Activated naive CD8-positive, alpha-beta T cell treated with anti-CD3 and anti-CD28 coated beads for 36 hours (primary cell): Measurements from ENCODE around the gene AGAP1. TPM values are rescaled to one million over a fixed set of nuclear protein-coding genes. Genes with fewer than 3 reads are reported as not detected.

ENCODE experiments used
- DNase-seq: peaks from one replicate; pipeline ENCODE4 v3.0.0; 2021
- H3K27ac Mint-ChIP-seq: one replicate; pipeline ENCODE4 v1.8.0; 2022; ENCODE audit warnings: mild to moderate bottlenecking, moderate library complexity, mixed read lengths
- H3K27me3 Mint-ChIP-seq: one replicate; pipeline ENCODE4 v1.8.0; 2022; ENCODE audit warnings: mild to moderate bottlenecking, mixed read lengths
- H3K36me3 Mint-ChIP-seq: one replicate; pipeline ENCODE4 v1.8.0; 2021; ENCODE audit warnings: mild to moderate bottlenecking, mixed read lengths
- H3K4me1 Mint-ChIP-seq: one replicate; pipeline ENCODE4 v1.8.0; 2021; ENCODE audit warnings: mixed read lengths
- H3K4me3 Mint-ChIP-seq: one replicate; pipeline ENCODE4 v1.8.0; 2022; ENCODE audit warnings: mild to moderate bottlenecking, moderate library complexity, mixed read lengths
- H3K9me3 Mint-ChIP-seq: one replicate; pipeline ENCODE4 v1.8.0; 2022; ENCODE audit warnings: mixed read lengths
- total RNA-seq, 2 experiments: library from RNA; stranded (reverse); gene quantifications; one replicate each; pipeline ENCODE4 v1.2.3, GENCODE V29; 2021

The AGAP1 gene
- total RNA-seq, 2 experiments from 2014 or later, result 0.89 to 1.4 TPM

DNA sequence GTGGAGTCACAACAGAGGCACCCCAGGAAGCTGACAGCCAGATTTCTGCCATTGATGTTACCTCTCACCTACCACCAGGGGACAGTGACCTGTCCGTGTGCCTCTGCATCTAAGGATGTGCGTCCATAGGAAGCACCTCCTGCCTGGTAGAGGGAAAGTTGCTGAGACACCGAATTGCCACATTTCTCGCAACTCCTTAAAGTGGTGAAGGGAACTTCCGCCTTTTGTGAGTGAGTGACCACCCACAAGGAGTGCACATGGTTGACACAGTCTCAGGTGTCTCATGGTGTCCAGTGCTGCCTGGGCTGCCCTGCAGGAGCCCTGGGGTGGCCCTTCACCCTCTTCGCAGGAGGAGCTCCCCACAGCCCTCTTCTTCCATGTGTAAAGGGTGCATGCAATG is 472.6 kb downstream of the AGAP1 start:
- no peak for DNase-seq
- H3K4me3 Mint-ChIP-seq, result no peak overlapping the region
- no peaks in the 10 kb centered on the region for H3K4me1 Mint-ChIP-seq
- H3K27me3 Mint-ChIP-seq, result peaks cover 11% of the 10 kb centered on the region
- no peak overlapping the region for H3K27ac Mint-ChIP-seq
- no peaks in the 10 kb centered on the region for H3K36me3 Mint-ChIP-seq
- H3K9me3 Mint-ChIP-seq, result no peaks in the 10 kb centered on the region

DNA sequence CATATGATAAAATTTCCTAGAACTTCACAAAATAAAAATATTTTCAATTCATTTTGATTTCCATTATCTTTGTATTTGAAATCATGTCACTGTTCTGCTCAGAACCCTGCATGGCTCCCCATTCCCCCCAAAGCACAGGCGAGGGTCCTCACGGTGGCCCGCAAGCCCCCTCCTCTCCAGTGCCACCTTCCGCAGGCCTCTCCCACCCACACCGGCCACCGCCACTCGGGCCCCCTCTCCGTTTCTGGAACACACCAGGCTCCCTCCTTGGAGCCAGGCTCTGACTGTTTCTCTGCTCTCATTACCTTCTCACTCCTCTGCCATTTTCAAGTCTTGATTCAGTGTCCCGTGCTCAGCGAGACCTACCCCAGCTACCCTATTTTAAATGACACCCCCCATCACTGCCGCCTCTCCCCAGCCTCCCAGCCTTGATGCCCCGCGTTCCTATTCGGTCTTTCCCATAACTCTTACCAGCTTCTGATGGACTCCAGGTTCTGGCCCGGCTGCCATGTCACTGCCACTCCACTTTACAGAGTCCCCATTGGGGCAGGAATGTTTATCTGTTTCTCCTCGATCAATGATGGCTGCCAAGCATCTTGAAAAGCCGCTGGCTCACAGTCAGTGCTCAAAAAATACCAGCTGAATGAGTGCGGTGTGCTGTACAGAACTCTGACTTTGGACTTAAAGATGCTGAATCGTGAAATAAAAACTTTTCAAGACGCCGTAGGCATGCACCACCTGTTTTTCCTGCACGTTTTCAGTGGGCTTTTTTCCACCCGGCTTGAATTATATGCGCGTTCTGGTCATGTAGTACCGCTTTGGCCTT is 473.3 kb downstream of the AGAP1 start:
- Mint-ChIP-seq H3K27ac (no peak overlapping the region), H3K9me3 (no peaks in the 10 kb centered on the region), H3K27me3 (peaks cover 8% of the 10 kb centered on the region), H3K4me1 (no peaks in the 10 kb centered on the region), H3K4me3 (no peak overlapping the region), H3K36me3 (no peaks in the 10 kb centered on the region)
- no peak for DNase-seq

DNA sequence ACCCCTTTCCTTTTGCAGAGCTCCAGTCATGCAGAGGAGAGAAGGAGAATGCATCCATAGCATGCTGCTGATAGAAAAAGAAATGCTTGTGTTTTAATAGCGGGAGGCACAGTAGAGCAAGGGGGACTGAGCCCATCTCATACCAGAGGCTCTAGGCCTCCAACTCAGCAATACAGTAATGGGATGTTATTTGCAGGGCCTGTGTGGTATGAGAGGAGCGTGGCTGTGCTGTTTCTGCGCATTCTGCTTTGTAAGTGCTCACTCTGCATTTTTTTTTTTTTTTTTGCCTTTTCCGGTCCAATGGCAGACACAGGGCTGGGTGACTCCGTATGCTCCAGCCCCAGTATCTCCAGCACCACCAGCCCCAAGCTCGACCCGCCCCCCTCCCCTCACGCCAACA is 474.3 kb downstream of the AGAP1 start:
- Mint-ChIP-seq H3K27me3 (peaks cover 7% of the 10 kb centered on the region), H3K4me3 (no peak overlapping the region), H3K4me1 (no peaks in the 10 kb centered on the region), H3K9me3 (no peaks in the 10 kb centered on the region), H3K27ac (no peak overlapping the region), H3K36me3 (no peaks in the 10 kb centered on the region)
- no peak for DNase-seq

DNA sequence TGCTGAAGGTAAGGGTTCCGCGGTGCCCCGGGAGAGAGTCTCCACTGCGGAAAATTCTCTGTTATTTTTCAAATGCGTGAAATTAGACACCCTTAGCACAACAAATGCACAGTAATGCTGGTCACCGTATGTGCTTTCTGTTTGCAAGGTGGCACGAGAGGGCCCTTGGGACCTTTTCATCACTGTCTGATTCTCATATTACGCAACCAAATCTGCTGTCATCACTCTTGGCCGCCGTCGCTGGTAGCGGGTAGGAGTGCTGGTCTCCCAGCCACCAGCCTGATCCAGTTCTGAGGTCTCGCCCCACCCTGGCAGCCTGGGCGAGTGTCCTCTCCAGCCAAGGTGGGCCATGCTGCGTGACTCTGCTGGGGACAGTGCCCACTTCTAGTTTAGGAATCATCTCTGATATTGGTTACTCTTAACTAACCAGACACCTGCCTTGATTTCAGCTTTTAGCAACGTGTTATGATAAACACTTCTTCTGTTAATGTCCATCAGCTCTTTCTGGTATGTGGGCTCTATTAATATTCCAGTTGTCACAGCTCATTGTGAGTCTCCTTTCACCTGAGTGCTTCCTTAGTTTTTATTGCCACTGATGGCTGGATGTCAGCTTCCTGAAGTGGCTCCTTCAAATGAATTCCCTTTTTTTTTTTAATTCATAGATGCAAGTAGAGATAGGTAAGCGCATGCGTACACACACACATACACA is 474.9 kb downstream of the AGAP1 start:
- Mint-ChIP-seq H3K27me3 (peaks cover 4% of the 10 kb centered on the region), H3K9me3 (no peaks in the 10 kb centered on the region), H3K27ac (no peak overlapping the region), H3K4me3 (no peak overlapping the region), H3K4me1 (no peaks in the 10 kb centered on the region), H3K36me3 (no peaks in the 10 kb centered on the region)
- no peak for DNase-seq

DNA sequence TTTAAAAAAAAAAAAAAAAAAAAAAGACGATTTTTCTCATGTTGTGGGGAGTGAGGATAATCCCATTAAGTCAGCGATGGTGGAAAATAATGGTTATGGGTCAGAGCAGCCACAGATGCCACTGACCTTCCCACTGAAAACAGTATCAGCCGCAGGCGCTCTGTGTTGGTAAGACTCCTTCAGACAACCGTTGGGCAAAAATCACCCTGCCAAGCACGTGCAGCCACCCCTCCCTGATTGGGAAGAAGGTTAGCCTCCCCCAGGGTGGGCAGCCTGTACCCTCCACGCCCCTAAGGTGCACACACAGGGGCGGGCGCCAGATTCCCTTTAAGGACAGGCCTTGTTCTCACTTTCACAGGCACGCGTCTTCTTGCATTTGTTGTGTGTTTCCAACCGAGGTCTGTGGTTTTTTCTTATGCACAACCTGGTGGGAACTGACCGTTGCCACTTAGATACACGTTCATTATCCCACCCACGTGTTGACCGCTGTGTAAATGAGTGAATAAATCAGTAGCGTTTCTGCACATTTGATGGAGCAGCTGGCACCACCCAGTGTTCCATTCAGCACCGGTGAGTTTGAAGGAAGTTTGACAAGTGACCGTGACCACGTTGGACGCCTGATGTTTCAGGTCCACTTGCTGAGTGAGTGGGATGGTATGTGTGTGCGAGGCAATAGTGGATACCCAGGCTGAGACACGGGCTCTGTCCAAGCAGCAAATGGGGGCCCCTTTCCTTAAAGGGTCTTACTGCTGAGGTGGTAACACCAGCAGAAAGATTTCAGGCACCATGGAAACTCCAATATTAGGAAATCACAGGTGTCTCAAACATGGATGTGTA is 476.6 kb downstream of the AGAP1 start:
- DNase-seq, result no peak
- no peak overlapping the region for H3K27ac Mint-ChIP-seq
- no peak overlapping the region for H3K4me3 Mint-ChIP-seq
- H3K4me1 Mint-ChIP-seq, result no peaks in the 10 kb centered on the region
- H3K36me3 Mint-ChIP-seq, result no peaks in the 10 kb centered on the region
- H3K9me3 Mint-ChIP-seq, result no peaks in the 10 kb centered on the region
- H3K27me3 Mint-ChIP-seq, result peaks cover 5% of the 10 kb centered on the region

DNA sequence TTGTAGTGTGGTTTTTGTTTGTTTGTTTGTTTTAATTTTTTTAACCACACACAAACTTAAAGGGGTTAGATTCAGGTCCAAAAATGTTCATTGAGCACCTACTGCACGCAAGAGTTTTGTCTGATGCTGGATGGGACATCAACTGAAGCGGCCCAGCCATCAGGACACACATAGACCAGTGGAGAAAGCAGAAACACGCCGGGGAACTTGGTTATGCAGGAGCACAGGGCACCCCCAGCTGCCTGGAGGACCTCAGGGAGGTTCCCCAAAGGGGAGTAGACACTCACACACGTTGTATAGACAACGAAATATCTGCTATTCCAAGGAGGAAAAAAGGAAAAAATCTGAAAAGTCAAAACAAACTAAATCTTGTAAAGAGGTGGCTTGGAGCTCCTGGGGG is 482.7 kb downstream of the AGAP1 start:
- H3K27ac Mint-ChIP-seq, result no peak overlapping the region
- H3K36me3 Mint-ChIP-seq, result no peaks in the 10 kb centered on the region
- H3K4me1 Mint-ChIP-seq, result no peaks in the 10 kb centered on the region
- peaks cover 8% of the 10 kb centered on the region for H3K27me3 Mint-ChIP-seq
- DNase-seq, result no peak
- H3K9me3 Mint-ChIP-seq, result no peaks in the 10 kb centered on the region
- no peak overlapping the region for H3K4me3 Mint-ChIP-seq

DNA sequence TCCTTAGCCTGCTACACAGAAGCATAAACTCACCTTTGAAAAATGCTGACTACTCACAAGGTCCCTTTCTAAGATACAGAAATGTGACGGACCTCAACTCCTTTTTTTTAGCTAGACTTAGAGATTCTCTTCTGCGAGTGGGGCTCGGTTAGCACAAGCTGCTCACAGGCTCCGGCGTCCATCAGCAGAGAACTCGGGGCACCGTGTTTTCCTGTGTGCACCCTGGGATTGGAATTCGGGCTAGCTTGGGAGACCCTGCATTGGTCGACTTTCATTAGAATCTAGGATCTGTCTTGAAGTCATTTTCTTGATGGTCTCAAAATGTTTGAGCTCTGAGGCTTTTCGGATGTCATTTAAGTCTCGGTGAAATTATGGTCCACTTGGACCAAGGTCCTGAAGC is 483.1 kb downstream of the AGAP1 start:
- no peaks in the 10 kb centered on the region for H3K36me3 Mint-ChIP-seq

DNA sequence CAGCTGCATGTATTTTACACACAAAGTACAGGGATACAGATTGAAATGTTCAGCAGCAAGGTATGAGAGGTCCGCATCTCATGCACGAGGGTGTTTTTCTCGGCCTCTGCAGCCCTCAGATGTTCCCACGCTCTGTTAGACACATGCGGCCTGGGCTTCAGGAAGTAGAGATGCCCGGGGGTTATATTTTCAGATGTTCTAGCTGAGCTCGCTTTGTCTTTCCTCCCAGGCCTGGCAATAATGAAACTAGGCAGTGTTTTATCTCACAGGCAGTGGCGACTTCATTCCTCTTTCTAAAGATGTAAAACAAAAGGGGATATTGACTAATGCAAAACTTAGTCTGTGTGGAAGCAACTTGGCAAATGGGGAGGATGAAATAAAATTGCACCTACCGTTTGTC is 483.6 kb downstream of the AGAP1 start:
- Mint-ChIP-seq H3K27ac (no peak overlapping the region), H3K4me1 (no peaks in the 10 kb centered on the region), H3K27me3 (peaks cover 8% of the 10 kb centered on the region), H3K4me3 (no peak overlapping the region), H3K9me3 (no peaks in the 10 kb centered on the region), H3K36me3 (no peaks in the 10 kb centered on the region)
- DNase-seq, result no peak

More for the DNA sequence above, 483.1 kb downstream of the AGAP1 start:
- H3K27ac Mint-ChIP-seq, result no peak overlapping the region
- no peaks in the 10 kb centered on the region for H3K4me1 Mint-ChIP-seq
- H3K27me3 Mint-ChIP-seq, result peaks cover 8% of the 10 kb centered on the region
- DNase-seq, result no peak
- H3K9me3 Mint-ChIP-seq, result no peaks in the 10 kb centered on the region
- no peak overlapping the region for H3K4me3 Mint-ChIP-seq

DNA sequence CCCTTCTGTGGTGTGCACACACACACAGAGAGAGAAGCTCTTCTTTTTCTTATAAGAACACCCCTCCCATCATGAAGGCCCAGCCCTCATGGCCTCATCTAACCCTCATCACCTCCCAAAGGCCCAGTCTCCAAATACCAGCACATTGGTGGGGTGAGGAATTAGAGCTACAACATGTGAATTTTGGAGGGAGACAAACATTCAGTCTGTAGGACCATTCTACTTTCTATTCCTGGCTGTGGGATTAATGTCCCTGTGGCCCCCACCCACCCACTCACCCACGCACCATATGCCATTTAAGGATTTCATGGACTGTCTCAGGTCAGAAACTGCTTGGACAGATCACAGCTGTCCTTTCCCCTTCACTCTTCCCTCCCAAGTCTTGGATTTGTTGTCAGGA is 484.2 kb downstream of the AGAP1 start:
- Mint-ChIP-seq H3K4me3 (no peak overlapping the region), H3K36me3 (no peaks in the 10 kb centered on the region), H3K27me3 (peaks cover 12% of the 10 kb centered on the region), H3K4me1 (no peaks in the 10 kb centered on the region), H3K27ac (no peak overlapping the region), H3K9me3 (no peaks in the 10 kb centered on the region)
- DNase-seq, result no peak

DNA sequence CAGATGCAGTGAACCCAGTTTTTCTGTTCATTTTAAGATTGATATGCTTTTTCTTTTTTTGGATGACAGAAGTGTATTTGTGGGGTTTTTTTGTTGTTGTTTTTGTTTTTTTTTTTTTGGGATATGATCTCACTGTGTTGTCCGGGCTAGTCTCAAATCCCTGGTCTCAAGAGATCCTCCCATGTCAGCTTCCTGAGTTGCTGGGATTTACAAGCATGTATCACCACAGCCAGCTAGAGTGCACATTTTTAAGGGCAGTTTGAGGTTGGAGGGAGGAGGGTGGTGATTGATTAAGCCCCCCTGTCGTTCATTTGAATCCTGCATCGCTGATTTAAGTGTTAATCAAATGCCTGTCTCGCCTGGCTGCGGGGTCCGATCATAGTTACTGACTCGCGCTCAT is 485.2 kb downstream of the AGAP1 start:
- no peak for DNase-seq
- Mint-ChIP-seq H3K27me3 (peaks cover 12% of the 10 kb centered on the region), H3K4me3 (no peak overlapping the region), H3K36me3 (no peaks in the 10 kb centered on the region), H3K27ac (no peak overlapping the region), H3K9me3 (no peaks in the 10 kb centered on the region), H3K4me1 (no peaks in the 10 kb centered on the region)

DNA sequence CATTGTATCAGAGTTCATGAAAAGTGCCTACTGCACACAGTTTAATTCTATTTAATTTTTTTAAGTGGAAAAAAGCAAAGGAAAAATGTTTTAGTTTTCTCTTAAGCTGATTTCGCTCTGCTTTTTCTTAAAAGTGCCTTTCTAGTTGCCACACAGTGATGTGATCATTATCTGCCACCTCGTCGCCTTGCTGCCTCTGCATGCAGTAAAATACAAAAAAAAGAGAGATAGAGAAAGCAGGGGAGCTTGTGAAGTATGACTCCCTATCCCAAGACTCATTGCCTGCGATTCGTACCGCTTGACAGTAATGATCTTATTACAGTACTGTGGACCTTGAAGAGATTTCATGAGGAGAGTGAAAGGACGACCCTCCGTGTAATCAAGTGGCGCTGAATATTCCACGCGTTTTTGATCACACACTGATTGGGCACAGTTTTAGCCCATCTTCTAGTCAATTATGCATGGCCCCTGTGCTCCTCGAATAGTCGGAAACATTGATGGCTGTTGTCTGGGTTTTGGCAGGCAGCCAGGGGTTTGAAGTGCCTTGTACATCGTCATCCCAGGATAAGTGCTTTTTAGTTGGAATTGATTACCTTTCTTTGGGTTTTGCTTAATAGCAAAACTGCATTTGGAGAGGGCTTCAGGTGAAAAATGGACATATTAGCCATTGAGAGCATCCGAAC is 486.1 kb downstream of the AGAP1 start:
- DNase-seq, result no peak
- H3K4me1 Mint-ChIP-seq, result no peaks in the 10 kb centered on the region
- peaks cover 2% of the 10 kb centered on the region for H3K9me3 Mint-ChIP-seq
- no peak overlapping the region for H3K27ac Mint-ChIP-seq
- H3K36me3 Mint-ChIP-seq, result no peaks in the 10 kb centered on the region
- H3K4me3 Mint-ChIP-seq, result no peak overlapping the region
- peaks cover 10% of the 10 kb centered on the region for H3K27me3 Mint-ChIP-seq

DNA sequence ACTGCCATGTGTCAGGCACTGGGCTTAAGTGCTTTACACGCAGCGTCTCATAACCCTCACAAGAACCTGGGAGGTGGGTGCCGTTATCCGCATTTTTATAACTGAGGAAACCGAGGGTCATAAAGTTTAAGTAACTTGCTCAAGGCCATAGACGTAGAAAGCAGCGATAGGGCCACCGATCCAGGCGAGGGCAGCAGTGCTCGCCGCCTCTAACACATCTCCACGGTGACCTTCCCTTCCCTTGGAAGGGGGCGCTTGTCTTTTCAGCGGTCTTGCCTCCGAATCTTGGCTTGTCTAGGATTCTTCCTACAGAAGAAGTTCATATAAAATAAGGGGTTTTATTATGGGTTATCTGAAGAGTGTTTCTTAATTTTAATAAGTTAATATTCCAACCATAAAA is 487.8 kb downstream of the AGAP1 start:
- DNase-seq, result no peak
- Mint-ChIP-seq H3K27ac (no peak overlapping the region), H3K4me3 (no peak overlapping the region), H3K36me3 (no peaks in the 10 kb centered on the region), H3K27me3 (peaks cover 10% of the 10 kb centered on the region), H3K4me1 (no peaks in the 10 kb centered on the region), H3K9me3 (peaks cover 2% of the 10 kb centered on the region)

DNA sequence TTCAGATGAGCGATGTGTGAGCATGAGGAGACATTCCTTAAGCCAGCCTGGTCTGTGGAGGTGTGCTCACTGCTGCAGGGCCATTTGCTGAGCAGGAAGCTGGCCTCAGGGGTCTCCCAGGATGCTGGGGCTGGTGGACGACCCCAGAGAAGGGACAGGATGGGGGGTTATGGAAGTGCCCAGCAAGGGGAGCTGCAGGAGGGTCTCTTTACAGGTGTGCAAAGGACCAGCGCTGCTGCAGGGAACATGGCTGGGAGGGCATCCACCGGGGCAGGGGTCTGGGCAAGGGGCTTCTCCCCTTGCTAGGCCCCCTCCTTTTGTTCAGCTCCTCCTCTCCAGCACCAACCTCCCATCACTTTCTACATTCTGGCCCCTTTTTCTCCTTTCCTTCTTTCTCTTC is 489.2 kb downstream of the AGAP1 start:
- Mint-ChIP-seq H3K9me3 (peaks cover 2% of the 10 kb centered on the region), H3K4me3 (no peak overlapping the region), H3K27me3 (peaks cover 19% of the 10 kb centered on the region), H3K36me3 (no peaks in the 10 kb centered on the region), H3K4me1 (no peaks in the 10 kb centered on the region), H3K27ac (no peak overlapping the region)
- DNase-seq, result no peak

DNA sequence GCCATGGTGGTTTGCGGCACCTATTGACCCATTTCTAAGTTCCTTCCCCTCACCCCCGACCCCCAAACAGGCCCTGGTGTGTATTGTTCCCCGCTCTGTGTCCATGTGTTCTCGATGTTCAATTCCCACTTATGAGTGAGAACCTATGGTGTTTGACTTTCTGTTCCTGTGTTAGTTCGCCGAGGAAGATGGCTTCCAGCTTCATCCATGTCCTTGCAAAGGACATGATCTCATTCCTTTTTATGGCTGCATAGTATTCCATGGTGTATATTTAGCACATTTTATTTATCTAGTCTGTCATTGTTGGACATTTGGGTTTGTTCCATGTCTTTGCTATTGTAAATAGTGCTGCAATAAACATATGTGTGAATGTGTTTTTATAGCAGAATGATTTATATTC is 490.7 kb downstream of the AGAP1 start:
- H3K4me1 Mint-ChIP-seq, result no peaks in the 10 kb centered on the region

DNA sequence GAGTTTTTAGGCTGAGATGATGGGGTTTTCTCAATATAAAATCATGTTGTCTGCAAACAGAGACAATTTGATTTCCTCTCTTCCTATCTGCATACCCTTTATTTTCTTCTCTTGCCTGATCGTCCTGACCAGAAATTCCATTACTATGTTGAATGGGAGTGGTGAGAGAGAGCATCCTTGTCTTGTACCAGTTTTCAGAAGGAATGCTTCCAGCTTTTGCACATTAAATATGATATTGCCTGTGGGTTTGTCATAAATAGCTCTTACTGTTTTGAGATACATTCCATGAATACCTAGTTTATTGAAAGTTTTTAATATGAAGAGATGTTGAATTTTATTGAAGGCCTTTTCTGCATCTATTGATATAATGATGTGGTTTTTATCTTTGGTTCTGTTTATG is 492.5 kb downstream of the AGAP1 start:
- peaks cover 6% of the 10 kb centered on the region for H3K9me3 Mint-ChIP-seq
- no peaks in the 10 kb centered on the region for H3K36me3 Mint-ChIP-seq
- DNase-seq, result no peak
- H3K27me3 Mint-ChIP-seq, result peaks cover 14% of the 10 kb centered on the region
- no peak overlapping the region for H3K4me3 Mint-ChIP-seq
- H3K27ac Mint-ChIP-seq, result no peak overlapping the region
- no peaks in the 10 kb centered on the region for H3K4me1 Mint-ChIP-seq

More for the DNA sequence above, 490.7 kb downstream of the AGAP1 start:
- no peaks in the 10 kb centered on the region for H3K36me3 Mint-ChIP-seq
- H3K4me3 Mint-ChIP-seq, result no peak overlapping the region
- H3K27ac Mint-ChIP-seq, result no peak overlapping the region
- no peak for DNase-seq
- H3K27me3 Mint-ChIP-seq, result peaks cover 19% of the 10 kb centered on the region
- peaks cover 5% of the 10 kb centered on the region for H3K9me3 Mint-ChIP-seq
